Measurements from ENCODE around the gene PDE4B. TPM values are rescaled to one million over a fixed set of nuclear protein-coding genes. Genes with fewer than 3 reads are reported as not detected.

The PDE4B gene
- total and polyA plus RNA-seq, 9 donors = 1.7 to 8.2 (median 5.1) TPM

GRCh38 chr1:66349242-66349641, 556.5 kb downstream of the PDE4B start:
- Histone ChIP-seq H3K4me3 (no peak overlapping the region), H3K27me3 (no peaks in the 10 kb centered on the region), H3K4me1 (ENCODE audit: insufficient read depth) (no peaks in the 10 kb centered on the region), H3K36me3 (no peaks in the 10 kb centered on the region), H3K27ac (no peak overlapping the region), H3K9me3 (no peaks in the 10 kb centered on the region)
- WGBS, 3 donors = 74 to 88% (median 83%) methylated on average over 3 of the region's 3 CpGs
- no peak for DNase-seq
- TF ChIP-seq POLR2A (IDR thresholded peaks at IDR 0.05) (no peak), EP300 (IDR thresholded peaks at IDR 0.05) (no peak), CTCF (IDR thresholded peaks at IDR 0.05) (no peak)
- intact Hi-C loops (cut with DNase I) = no loop called here

- TF ChIP-seq POLR2A (IDR thresholded peaks at IDR 0.05) (no peak), EP300 (IDR thresholded peaks at IDR 0.05) (no peak), CTCF (IDR thresholded peaks at IDR 0.05) (no peak)
- Histone ChIP-seq H3K36me3 (no peaks in the 10 kb centered on the region), H3K9me3 (no peaks in the 10 kb centered on the region), H3K4me3 (no peak overlapping the region), H3K27ac (no peak overlapping the region), H3K27me3 (no peaks in the 10 kb centered on the region), H3K4me1 (ENCODE audit: insufficient read depth) (no peaks in the 10 kb centered on the region)
- WGBS, 3 donors = 70 to 75% (median 73%) methylated on average over 6 of the region's 6 CpGs
- intact Hi-C loops (cut with DNase I) = no loop called here
- no peak for DNase-seq
These were observed 557.4 kb downstream of the PDE4B start for GRCh38 chr1:66350001-66350547.

GRCh38 chr1:66351478-66351877, 558.8 kb downstream of the PDE4B start:
- no peaks in the 10 kb centered on the region for H3K9me3 ChIP-seq
- intact Hi-C loops (cut with DNase I) = no loop called here
- DNase-seq = no peak
- H3K27me3 ChIP-seq = no peaks in the 10 kb centered on the region
- H3K27ac ChIP-seq = no peak overlapping the region
- no peaks in the 10 kb centered on the region for H3K36me3 ChIP-seq
- no peak for TF ChIP-seq EP300 (IDR thresholded peaks at IDR 0.05)
- TF ChIP-seq POLR2A (IDR thresholded peaks at IDR 0.05) = no peak
- TF ChIP-seq CTCF (IDR thresholded peaks at IDR 0.05) = no peak
- no peak overlapping the region for H3K4me3 ChIP-seq
- H3K4me1 ChIP-seq (ENCODE audit: insufficient read depth) = no peaks in the 10 kb centered on the region

GRCh38 chr1:66351913-66352312, 559.2 kb downstream of the PDE4B start:
- no peaks in the 10 kb centered on the region for H3K36me3 ChIP-seq
- TF ChIP-seq EP300 (IDR thresholded peaks at IDR 0.05) = no peak
- no peak for TF ChIP-seq CTCF (IDR thresholded peaks at IDR 0.05)
- TF ChIP-seq POLR2A (IDR thresholded peaks at IDR 0.05) = no peak
- no peak overlapping the region for H3K27ac ChIP-seq
- no peaks in the 10 kb centered on the region for H3K4me1 ChIP-seq (ENCODE audit: insufficient read depth)
- WGBS, 3 donors = 92 to 96% (median 96%) methylated on average over 3 of the region's 3 CpGs
- H3K9me3 ChIP-seq = no peaks in the 10 kb centered on the region
- DNase-seq = no peak
- intact Hi-C loops (cut with DNase I) = no loop called here
- no peak overlapping the region for H3K4me3 ChIP-seq
- no peaks in the 10 kb centered on the region for H3K27me3 ChIP-seq
